HG03095 (cell line): ENCODE results near the gene TBCA.
"Not testable (repeated sequence)": the region's sequence is repeated elsewhere in the genome, so short reads cannot be mapped to it uniquely, and the experiment has no call there.

Source experiments
- ATAC-seq: cut with Tn5 transposase; IDR thresholded peaks from one replicate; pipeline ENCODE4 v1.9.1; 2021; ENCODE audit warnings: moderate library complexity; ENCODE audit not compliant: unreplicated experiment

The TBCA gene

DNA sequence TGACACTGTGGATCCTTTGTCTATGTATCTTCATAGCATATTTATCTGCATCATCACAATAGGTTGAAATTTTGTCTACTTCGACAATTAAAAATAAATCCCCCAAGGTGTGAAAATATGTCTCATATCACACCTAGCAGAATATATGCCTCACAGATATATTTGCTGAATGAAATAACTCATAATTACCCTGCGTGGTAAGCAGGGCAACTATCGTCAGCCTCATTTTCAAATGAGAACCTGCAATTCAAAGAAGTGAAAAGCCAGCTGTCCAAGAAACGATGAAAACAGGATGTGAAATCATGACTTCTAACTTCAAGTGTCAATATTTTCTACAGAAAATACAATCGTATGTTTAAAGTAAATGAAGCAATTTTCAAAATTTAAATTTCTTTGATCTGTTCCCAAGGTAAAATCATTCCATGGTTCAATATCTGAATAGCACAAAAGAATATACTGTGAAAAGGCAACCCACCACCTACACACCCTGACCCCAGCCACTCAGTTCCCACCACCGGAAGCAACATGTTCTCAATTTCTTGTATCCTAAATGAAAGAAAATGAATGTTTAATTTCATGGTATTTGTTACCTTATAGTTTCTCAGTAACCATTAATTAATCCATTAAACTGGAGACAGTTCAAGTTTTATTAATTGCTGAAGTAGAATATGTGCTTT lies 57.1 kb downstream of the TBCA start:
- ATAC-seq, result peak; percentile 81

DNA sequence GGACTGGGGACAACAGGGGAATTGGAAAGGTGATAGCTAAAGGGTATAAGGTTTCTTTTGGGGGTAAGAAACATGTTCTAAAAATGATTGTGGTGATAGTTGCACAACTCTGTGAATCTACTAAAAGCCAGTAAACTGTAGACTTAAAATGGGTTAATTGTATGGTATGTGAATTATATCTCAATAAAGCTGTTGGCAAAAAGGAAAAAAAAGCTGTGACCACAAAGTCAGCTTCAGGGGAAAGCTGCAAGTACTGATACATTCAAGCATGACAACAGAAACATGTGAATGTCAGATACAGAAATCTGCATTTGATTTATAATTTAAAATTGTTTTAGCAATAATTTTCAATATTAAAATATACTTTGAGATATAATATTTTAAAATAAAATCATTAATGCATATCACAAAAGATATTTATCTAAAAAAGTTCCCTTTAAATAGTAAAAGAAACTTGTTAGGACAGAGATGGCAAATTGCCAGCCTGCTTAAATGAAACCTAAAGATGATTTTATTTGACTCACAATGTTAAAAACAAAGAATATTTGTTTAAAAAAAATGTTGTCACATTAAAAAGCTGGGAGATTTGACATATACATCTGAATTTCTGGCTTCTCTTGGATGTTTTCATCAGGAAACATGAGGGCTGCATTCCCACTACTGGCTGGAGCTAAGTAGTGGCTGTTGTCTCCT lies 66.0 kb downstream of the TBCA start:
- no peak for ATAC-seq

DNA sequence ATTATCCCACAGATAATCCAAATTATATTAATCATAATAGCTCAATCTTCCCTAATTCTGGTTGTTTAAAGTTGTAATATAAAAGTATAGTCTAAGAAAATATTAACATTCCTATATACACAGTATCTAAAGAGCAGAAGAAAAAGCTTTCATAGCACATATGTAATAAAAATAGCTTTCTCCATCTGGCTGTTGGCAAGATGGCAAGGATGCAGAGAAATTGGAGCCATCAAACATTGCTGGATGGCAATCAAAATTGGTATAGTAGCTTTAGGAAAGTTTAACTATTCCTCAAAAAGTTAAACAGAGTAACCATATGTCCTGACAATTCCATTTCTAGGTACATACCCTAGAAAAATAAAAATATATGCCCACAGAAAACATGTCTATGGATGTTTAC lies 66.8 kb downstream of the TBCA start:
- ATAC-seq, result no peak

DNA sequence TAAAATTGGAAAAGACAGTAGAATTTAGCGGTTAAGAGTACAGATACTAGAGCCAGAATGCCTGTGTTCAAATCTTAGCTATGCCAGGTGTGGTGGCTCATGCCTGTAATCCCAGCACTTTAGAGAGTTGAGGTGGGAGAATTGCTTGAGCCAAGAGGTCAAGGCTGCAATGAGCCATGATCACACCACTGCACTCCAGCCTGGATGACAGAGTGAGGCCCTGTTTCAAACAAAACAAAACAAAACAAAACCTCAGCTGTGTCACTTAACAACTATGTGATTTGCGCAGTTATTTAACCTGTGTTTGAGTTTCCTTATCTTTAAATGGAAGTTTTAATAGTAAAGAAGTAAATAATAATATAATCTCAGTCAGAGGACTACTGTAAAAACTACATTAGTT lies 68.3 kb downstream of the TBCA start:
- no peak for ATAC-seq

DNA sequence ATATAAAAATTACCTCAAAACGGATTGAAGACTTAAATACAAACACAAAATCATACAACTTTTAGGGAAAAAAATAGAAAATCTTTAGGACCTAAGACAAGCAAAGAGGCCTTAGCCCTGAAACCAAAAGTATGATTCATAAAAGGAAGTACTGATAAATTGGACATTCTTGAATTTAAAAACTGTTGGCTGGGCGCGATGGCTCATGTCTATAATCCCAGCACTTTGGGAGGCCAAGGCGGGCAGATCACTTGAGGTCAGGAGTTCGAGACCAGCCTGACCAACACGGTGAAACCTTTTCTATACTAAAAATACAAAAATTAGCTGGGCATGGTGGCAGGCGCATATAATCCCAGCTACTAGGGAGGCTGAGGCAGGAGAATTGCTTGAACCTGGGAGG lies 76.6 kb downstream of the TBCA start:
- not testable (repeated sequence) for ATAC-seq

GRCh38 chr5:77698920-77699319 lies 77.2 kb downstream of the TBCA start:
- no peak for ATAC-seq

GRCh38 chr5:77697692-77698091 lies 78.4 kb downstream of the TBCA start:
- ATAC-seq, result no peak

DNA sequence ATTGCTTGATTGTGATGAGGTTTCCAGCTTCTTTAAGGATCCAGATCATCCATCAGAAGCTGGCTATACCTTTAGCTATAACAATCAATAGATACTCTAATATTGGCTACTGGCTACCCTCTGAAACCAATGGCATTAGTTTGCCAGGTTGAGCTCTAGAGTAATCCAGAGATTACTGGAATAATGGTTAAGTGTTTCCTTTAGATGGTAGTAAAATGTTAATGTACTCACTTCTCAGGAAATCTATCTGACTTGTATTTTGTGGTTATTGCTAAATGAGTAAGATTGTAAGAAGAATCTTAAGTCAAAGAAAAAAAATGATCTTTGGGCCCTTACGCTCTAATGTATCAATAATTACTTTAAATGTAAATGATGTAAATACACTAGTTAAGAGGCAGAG lies 80.0 kb downstream of the TBCA start:
- ATAC-seq, result no peak

DNA sequence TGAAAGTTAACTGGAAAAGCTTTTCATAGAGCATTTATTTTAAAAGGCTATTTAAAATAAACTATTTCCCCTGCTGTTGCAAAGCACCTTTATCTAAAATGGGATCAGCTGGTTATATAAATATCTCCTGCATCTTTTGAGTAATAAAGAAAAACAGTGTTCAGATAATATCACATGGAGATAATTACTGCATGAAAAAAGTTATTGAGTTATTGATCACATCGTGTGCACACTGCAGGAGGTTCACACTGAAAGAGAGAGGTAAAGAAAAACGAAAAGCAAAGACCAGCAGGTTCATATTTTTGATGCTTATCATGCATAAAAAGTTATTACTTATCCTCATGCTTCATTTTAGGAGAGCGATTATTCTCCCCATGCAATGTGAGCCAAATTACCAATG lies 82.2 kb downstream of the TBCA start:
- ATAC-seq, result no peak

GRCh38 chr5:77683171-77683732 lies 92.9 kb downstream of the TBCA start:
- ATAC-seq, result no peak

- no peak for ATAC-seq
Observed at GRCh38 chr5:77670526-77670925, 105.6 kb downstream of the TBCA start.

DNA sequence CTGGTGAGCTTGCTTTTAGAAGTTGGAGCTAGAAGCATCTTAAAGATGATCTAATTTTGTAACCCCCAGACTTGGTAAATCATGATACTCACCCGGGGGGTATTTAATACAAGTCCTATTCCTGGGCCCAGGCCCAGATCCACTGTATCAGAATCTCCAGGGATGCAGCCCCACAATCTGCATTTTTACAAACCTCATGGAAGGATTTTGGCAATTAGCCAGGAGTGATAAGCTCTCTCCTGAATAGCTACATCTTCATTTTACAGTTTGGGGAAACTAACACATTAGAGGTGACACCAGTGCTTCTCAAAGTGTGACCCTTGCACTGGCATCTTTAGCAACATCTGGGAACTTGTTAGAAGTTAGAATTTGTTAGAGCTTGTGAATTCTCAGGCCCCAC lies 106.5 kb downstream of the TBCA start:
- ATAC-seq, result no peak

DNA sequence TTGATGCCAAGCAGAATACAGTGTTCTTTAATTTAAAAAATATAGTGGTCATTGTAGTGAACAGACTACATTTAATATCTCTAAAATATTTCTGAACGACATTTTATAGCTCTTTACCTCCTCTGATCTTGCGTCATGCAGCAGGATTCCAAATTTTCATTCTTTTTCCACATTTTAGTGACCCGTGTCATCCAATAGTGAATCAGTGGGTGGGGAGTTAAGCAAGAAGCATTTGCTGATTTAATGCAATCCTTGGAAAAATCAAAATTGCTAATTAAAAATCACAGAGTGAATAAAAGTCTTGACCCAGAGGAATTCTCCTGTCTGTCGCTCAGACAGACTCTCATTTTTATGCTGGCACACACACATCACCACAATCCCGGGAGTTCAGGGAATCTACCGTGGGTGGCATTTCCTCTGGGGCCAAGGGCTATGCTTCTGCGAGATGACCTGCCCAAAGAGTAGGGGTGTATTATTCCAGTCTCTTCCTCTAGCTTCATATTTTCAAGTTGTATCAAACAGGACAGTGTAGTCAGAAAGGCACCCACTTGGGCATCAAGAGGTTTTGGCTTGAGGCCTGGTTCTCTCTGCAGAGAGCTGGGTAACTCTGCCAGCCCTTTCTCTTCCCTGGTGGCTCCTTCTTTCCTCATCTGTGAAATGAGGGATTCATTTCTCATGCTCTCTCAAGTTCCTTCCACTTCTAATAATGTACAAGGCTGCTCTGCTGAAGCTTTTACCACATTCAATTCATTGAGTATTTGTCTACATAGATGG lies 112.9 kb downstream of the TBCA start:
- ATAC-seq, result no peak

DNA sequence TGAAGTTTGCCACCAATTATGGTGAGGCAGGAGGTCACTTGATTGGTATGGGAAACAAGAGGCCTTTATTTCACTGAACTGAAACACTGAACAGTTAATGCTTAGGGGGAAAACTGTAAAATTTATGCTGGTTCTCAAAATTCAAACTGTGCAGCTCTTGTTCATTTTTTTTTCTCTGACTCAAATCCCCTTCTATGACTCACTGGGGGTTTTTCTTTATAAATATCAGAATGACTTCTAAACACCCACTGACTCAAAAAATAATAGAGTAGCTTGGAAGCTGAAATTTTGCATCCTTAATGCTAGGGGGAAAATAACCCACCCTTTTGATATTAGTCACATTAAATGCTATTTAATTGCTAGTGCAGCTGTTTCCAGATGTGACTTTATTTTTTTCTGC lies 113.5 kb downstream of the TBCA start:
- ATAC-seq, result no peak

- ATAC-seq, result no peak
Observed at GRCh38 chr5:77658662-77659061, 117.5 kb downstream of the TBCA start.

DNA sequence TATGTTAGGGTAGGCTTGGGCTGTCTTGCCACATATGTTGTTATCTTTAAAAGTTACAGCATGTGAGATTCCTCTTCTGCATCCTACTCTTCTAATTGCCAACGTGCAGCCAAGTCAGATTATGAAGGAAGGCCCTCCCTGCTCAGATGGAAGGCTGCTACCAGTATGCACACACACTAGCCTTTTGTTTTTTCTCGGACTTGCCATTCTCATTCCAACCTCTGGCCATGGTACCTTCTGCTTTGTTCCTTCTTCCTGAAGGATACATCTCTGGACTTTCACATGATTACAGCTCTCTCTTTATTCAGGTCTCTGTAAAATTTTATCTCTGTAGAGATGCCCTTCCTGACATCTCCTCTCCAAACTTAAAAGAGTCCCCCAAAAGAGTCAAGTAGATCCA lies 124.8 kb downstream of the TBCA start:
- ATAC-seq, result no peak

DNA sequence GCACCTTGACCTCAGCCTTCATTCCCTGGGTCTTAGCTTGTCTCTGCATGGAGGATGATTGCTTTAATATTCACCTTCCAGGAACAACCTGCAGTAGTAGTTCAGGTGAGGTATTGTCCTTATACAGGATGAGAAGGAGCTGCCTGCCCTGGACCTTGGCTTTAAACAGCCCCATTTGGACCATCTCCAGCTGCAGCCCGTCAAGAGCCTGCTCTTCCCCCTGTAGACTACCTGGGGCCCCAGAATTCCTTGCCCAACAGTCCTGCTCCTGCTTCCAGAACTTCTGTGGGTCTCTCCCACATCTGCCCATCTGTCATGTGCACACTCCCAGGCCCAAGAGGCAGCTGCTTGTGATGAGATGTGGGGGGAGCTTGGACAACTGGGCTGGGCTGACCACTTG lies 125.5 kb downstream of the TBCA start:
- ATAC-seq, result no peak

- ATAC-seq, result no peak
Observed at GRCh38 chr5:77649776-77650175, 126.4 kb downstream of the TBCA start.

GRCh38 chr5:77645995-77646639 lies 130.0 kb downstream of the TBCA start:
- no peak for ATAC-seq

GRCh38 chr5:77645158-77645994 lies 130.8 kb downstream of the TBCA start:
- no peak for ATAC-seq
